Activated gamma-delta T cell treated with anti-CD3 and anti-CD28 coated beads, Interleukin-2, amount 50 U/mL, for 16 hours (primary cell): ENCODE results near the gene SLC7A7.
"Not testable (repeated sequence)": the region's sequence is repeated elsewhere in the genome, so short reads cannot be mapped to it uniquely, and the experiment has no call there.

Source experiments
- DNase-seq: peaks from one replicate; pipeline ENCODE4 v3.0.0-alpha.2; 2020; ENCODE audit warnings: low read depth

The SLC7A7 gene

DNA sequence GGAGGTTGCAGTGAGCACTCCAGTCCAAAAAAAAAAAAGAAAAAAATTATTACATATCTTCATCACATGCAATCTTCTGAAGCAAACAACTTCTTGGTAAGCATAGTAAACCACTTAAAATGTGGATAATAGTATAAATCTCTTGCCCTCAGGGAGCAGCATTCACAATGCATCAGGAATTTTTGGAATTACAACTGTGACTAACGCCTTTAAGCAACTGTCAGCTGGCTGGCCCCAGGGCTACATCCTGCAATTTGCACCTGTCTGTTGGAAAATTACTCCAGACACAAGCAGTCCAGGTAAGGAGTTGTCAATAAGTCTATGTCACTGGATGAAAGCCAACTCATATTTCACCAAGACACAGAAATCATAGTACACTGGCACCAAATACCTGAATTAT lies 5.5 kb upstream of the SLC7A7 start:
- DNase-seq: no peak

DNA sequence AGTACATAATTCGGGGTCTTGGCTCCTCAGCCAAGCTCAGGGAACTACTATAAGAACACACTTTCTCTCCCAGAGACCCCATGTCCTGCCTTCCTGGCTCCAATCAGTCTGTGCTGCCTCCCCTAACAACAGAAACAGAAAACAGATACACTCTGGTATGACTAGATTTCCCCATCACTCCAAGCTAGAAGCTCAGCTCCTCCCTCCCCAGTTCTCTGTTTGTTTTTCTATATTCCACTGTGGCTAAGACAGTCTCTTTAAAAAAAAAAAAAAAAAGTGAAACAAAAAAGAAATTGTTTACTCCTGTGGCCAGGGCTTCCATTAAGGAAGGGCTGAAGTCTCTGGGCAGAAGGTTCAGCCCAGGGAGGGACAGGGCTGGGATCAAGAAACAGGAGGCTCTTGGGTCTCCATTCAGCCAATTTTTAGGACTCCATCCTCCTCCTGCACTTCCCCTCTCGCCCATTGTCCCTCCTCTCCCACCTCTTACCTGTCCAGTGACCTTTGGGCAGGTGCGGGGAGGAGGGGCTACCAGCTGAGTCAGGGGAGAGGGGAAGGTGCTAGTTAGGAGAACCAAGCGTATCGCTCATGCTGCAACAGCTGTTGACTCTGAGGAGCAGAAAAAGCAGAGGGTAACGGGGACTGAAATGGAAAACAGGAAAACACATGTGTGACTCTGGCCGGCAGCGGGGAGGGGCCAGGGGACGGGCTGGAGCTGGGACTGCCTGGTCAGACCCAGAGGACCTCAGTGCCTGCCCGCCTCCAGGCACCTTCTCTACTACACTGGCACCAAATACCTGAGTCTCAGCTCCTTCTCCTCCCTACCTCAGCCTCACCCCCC lies 4.1 kb upstream of the SLC7A7 start:
- no peak for DNase-seq

DNA sequence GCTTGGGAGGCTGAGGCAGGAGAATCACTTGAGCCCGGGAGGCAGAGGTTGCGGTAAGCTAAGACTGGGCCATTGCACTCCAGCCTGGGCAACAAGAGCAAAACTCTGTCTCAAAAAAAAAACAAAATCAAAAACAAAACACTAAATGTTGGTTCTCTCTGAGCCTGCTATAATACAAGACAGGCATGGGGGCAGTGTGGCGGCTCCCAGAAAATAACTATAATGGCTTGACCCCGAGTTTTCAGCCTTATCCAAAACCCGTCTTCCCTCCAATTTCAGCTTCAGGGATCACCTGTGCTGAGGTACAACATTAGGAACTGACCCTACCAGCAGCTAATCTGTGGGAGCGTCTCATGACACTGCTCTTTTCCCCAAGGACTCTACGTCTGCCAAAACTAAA lies 862 bp downstream of the SLC7A7 start:
- DNase-seq: no peak

DNA sequence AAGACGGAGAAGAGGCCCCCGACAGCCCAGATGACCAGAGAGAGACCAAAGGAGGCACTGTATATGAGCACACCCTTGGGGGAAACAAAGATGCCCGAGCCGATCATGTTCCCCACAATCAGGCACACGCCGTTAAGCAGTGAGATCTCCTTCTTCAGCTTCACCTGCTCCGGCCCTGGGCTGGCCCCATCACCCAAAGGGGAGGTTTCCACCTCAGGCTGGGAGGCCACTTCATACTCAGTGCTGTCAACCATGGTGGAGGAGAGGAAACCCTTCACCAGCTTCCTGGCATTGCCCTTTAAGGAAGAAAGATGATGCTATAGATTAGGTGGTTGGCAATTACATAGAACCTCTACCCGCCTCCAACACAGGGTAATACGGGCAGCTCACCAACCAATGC lies 2.1 kb downstream of the SLC7A7 start:
- no peak for DNase-seq

DNA sequence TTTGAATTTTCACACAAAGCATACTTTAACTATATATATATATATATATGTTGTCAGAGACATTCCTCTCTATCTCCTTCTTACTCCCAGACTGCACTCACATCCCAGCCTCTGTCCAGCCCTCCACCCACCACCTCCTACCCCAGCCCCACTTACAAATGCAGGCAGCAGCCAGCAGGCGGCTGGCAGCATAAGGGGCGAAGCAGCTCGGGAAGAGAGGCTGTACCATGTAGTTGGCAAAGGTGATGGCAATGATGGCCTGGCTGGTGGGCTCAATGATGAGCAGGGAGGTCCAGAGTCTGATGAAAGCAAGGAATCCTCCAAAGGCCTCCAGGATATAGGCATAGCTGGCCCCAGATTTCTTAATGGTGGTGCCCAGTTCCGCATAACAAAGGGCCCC lies 2.5 kb downstream of the SLC7A7 start:
- DNase-seq: no peak

DNA sequence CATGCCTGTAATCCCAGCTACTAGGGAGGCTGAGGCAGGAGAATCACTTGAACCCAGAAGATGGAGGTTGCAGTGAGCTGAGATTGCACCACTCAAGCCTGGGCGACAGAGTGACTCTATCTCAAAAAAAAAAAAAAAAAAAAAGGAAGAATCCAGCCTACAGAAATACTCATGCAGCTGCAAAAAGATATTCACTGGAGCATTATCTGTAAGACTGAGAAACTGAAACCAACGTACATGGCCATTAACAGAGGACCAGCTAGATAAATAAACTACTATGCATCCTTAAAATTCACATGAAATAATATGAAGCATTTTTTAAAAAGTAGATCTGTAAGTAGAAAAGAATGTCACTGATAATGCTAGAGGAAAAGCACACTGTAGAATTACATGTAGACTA lies 3.5 kb downstream of the SLC7A7 start:
- no peak for DNase-seq

DNA sequence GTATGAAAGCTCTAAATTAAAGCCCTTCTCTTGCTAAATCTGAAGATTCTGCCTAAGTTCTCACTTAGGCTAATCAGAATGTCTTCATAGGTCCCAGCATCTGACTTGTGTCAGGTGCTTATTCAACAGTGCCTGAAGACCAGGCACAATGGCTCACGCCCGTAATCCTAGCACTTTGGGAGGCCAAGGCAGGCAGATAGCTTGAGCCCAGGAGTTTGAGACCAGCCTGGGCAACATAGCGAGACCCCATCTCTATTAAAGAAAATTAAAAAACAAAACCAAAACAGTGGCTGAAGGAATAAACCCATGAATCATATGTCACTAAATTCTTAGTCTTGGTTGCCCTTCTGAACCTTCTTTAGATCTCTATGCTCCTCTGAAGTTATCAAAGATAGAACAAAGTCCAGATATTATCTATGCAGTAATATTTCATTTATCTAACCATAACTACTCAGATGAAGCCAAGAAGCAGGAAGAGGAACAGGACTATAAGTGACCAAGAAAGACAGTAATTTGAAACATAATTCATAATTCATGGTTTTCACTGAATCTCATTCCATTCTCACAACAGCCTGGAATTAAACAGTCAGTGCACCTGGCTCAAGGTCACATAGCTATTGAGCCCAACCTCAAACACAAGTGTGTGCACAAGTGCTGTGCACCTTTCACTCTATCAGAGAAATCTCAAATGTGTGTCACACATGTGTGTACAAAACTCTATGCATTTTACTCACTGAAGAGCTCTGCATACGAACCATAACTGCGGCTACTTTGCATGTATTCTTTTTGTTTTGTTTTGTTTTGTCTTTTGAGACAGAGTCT lies 6.6 kb downstream of the SLC7A7 start:
- DNase-seq: no peak

DNA sequence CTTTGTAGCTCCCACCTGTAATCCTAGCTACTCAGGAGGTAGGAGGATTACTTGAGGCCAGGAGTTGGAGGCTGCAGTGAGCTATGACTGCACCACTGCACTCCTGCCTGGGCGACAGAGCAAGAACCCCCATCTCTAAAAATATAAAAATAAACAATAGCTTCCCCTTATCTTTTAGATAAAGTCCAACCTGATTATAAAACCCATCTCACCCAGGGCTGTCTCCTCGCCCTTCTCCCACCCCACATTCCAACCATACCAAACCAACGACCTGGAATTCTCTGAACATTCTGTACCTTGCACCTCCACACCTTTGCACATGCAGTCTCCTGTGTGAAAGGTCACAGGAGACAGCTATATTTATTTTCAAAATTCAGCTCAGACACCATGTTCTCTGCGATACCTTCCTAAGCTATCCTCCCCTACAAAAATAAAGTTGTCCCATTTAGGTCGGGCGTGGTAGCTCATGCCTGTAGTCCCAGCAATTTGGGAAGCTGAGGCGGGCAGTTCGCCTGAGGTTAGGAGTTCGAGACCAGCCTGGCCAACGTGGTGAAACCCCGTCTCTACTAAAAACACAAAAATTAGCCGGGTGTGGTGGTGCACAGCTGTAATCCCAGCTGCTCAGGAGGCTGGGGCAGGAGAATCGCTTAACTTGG lies 7.7 kb downstream of the SLC7A7 start:
- no peak for DNase-seq

DNA sequence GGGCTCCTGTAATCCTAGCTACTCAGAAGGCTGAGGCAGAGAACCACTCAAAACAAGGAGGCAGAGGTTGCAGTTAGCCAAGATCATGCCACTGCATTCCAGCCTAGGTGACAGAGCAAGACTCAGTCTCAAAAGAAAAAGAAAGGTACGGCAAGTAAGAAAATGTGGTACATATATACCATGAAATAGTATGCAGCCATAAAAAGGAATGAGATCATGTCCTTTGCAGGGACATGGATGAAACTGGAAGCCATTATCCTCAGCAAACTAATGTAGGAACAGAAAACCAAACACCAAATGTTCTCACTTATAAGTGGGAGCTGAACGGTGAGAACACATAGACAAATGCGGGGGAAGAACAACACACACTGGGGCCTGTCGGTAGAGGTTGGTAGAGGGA lies 10.0 kb downstream of the SLC7A7 start:
- not testable (repeated sequence) for DNase-seq

DNA sequence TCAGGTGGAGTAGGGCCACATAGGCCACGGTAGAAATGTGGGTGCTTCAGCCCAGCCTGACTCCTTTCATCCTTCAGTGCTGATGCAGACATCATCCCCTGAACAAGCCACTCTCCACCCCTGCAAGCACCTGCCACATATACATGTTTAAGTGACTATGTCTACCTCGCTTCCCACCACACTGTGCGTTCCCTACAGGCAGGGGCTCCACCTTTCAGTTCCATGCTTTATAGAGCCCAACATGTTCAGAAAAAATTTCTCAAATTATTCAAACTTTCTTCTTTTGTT lies 11.6 kb downstream of the SLC7A7 start:
- DNase-seq: no peak

DNA sequence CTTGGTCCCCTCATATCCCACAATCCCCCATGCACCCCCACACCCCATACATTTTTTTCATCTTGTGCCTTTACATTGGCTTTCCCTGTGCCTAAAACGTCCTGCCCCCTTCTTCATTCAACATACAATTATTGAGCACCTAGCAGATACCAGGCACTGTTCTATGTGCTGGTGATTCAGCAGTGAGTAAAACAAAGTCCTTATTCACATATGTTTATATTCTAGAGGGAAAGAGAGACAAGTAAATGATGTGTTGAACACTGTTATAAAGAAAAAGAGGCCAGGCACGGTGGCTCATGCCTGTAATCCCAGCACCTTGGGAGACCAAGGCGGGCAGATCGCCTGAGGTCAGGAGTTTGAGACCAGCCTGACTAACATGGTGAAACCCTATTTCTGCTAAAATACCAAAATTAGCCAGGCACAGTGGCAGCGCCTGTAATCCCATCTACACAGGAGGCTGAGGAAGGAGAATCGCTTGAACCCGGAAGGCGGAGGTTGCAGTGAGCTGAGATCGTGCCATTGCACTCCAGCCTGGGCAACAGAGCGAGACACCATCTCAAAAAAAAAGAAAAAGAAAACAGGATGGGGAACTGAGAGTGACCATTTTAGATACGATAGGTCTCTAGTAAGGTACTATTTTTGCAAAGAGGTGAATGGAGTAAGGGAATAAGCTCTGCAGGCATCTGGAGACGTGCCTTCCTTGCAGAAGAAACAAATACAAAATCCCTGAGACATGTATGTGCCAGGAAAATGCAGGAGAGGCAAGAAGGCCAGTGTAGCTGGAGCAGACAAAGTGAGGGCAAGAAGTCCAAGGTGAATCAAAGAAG lies 12.2 kb downstream of the SLC7A7 start:
- DNase-seq: no peak

DNA sequence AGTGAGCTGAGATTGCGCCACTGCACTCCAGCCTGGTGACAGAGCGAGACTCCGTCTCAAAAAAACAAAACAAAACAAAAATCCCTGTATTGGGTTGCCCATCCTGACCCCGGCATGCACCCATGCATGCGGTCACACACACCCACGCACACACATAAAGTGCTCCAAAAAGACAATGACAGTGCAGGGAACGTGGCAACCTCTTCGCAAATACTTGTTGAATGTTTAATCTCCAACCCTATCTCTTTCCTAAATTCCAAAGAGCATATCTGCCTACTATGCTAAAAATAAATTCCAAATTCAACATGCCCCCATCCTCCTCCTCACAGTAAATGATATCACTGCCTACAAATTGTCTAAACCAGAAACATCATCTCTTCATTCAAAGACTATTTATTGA lies 13.5 kb downstream of the SLC7A7 start:
- no peak for DNase-seq

DNA sequence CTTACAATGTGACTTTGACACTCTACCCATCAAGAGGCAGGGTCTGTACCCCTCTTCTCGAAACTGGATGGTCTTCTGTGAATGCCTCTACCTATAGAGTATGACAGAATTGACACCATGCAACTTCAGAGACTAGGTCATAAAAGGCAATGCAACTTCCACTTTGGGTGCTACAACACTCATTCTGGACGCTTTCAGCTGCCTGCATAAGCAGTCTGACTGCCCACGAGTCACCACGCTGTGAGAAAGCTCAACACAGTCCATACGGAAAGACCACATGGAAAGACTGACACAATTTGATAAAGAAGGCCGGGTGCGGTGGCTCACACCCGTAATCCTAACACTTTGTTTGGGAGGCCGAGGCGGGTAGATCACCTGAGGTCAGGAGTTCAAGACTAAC lies 14.9 kb downstream of the SLC7A7 start:
- no peak for DNase-seq

DNA sequence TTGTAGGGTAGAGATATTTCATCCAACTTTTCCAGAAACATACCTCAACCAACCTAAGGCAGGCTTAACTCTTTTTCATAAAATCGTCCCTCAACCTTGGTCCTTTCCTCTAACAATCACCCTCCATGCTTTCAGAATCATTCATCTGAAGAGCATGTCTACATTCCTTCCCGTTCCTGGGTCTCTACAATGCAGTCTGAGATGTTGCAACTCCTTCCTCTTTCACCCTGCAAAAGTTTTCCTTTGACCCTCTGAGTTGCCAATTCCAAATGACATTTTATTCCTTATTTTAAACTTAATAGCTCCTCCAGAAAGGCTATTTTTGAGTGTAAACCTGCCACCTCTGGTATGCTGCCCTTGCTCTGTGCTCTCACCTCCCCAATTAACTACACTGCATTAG lies 16.7 kb downstream of the SLC7A7 start:
- no peak for DNase-seq

DNA sequence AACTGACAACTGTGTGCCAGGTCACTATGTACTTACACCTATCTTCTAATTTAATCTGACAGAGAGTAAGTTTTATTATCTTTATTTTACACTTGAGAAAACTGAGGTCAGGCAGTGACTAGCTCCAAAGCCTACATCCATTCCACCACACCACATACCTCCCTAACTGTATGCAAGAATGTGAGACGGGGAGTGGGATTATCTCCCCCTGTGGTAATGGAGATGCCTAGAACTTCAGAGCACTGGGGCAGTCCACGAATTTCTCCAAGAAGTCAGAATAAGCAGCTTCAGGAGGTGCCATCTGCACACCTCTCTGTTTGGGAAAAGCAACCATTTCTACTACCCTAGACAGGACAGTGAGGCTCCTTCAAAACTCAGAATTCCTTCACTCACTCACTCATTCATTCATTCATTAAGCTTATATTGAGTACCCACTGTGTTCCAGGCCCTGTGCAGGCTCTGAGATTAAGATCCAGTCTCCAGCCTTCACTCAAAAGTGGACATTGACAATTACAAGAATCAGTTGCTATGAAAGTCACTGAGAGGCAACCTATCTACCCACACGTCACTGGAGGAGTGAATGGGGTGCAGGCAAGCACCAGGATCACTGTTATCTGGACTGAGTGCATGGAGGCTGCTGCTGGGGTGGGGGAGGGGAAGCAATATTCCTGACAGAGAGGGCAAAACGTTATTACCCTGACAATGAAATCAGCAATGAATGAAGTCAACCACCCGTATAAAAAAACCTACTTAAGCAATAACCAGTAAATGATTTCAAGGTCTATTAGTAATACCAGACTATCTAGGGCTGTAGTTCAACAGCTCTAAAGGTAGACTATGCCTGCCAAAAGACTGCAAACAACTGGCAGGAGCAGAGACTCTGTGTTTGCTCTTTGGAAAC lies 18.0 kb downstream of the SLC7A7 start:
- DNase-seq: no peak

DNA sequence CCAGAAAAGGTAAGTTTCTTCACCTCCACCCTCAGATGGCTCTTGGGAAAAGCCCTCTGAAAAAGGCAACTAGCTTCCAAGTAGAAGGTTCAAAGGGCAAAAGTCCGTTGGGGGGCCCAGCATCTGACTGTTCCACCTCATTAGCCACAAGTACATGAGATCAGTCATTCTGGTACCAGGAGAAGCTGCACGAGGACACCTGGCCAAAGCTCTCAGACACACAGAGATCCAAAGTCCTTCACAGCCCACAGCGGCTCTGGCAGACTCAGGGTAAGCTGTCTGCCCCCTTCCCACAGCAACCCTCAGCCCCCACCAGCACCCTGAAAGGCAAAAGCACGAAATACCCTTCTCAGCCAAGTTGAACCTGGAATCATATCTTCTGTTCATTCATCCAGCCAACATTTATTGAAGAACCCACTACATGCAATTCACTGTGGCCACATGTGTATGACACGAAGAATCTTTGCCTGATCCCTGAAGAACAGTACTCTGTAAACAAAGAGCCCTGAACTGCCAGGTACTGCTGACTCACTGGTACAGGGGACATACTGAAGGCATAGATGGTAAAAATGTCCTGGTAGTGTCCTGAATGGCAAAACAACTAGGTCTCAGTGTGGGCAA lies 19.0 kb downstream of the SLC7A7 start:
- no peak for DNase-seq

DNA sequence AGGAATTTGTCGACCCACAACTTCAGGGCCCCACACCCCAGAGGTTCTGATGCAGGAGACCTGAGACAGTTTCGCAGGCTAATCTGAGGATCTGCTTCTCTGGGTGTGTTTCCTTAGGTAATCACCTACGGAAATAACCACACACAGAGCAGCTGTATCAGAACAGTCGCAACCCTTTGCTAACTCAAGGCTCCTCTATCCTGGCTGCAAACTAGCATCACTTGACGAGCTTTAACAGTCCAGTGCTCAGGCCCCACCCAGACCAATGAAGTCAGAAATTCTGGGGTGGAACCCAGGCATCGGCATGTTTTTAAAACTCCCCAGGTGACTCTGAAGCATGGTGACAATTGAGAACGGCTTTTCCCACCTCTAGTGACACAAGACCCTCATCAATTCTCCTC lies 20.7 kb downstream of the SLC7A7 start:
- DNase-seq: no peak

DNA sequence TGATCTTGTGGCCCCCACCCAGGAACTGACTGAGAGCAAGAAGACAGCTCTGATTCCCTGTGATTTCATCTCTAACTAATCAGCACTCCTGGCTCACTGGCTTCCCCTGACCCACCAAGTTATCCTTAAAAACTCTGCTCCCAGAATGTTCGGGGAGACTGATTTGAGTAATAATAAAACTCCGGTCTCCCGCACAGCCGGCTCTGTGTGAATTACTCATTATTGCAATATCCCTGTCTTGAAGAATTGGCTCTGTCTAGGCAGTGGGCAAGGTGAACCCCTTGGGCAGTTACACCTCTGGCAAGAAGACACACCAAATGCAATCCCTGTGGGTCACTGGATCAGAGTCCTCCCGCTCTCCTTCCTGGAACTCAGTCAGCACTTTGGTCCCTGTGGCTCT lies 21.3 kb downstream of the SLC7A7 start:
- no peak for DNase-seq

DNA sequence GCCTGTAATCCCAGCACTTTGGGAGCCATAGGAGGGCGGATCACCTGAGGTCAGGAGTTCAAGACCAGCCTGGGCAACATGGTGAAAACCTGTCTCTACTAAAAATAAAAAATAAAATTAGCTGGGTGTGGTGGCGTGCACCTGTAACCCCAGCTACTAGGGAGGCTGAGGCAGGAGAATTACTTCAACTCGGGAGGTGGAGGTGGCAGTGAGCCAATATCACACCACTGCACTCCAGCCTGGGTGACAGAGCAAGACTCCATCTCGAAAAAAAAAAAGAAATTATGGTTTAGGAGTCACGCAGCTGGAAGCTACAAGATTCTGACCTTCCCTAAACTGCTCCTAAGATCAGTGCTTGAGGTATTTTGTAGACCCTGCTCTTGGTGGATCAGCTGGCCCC lies 21.7 kb downstream of the SLC7A7 start:
- not testable (repeated sequence) for DNase-seq

DNA sequence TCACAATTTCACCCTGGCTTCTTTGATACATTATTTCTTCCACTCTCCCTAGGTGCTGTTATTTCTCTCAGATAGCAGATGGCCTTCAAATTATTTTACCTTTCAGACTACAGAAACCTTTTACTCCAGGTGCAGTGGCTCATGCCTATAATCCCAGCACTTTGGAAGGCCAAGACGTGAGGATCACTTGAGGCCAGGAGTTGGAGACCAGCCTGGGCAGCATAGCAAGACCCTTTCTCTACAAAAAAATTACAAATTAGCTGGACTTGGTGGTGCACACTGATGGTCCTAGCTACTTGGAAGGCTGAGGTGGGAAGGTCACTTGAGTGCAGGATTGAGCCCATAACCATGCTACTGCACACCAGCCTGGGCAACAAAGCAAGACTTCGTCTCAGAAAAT lies 23.1 kb downstream of the SLC7A7 start:
- DNase-seq: no peak

DNA sequence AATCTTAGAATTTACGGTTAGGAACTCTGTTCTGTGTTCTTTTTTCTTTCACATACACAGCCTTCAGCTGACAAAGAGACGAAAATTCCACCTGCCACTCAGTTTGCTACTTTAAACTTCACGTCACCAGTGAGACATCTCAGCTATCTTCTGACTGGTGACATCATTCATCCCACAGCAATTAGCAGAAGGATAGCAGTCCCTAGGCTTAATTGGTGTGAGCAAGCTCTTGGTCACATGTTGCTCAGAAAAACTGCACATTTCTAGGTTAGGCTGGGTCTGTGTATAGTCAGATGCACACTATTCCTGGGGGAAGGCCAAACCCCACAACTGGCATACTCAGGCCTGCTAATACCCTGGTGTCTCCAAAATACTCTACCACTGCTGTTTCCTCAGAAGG lies 23.9 kb downstream of the SLC7A7 start:
- DNase-seq: no peak
